GM12873 (cell line): ENCODE results near the gene ADAM19.

Experiments used
- TF ChIP-seq, protein P1 (sequence below): IDR thresholded peaks from 2 replicates; pipeline ENCODE4 v1.5.1; 2012; ENCODE audit warnings: low read depth, mild to moderate bottlenecking, moderate library complexity, low read length, control low read depth; ENCODE audit not compliant: insufficient read depth; ENCODE audit errors: missing control alignments

Gene ADAM19

DNA sequence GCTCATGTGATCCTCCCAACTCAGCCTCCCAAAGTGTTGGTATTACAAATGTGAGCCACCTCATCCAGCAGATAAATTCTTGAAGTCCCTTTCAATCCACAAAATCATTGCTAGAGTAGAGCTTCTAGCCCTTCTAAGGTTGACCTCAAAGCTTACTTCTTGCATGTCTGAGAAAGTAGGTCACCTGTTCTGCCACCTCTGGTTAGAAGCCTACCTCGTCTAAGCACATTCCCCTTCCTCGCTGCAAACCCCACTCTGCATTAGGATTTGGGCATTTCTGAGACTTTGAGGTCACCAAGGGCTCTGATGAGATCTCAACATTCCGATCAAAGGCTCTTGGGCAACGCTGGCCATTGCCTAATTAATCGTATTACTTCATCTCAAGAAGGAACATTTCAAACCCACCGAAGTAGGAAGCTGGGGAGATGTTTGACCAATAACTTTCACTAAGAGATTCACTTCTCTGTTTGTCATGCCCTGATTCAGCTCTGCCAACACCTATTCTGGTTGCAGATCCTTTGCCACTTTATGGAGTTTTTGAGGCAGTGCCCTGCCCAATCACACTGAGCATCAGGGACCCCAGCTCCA lies 8.6 kb downstream of the ADAM19 start:
- TF ChIP-seq, protein P1, sequence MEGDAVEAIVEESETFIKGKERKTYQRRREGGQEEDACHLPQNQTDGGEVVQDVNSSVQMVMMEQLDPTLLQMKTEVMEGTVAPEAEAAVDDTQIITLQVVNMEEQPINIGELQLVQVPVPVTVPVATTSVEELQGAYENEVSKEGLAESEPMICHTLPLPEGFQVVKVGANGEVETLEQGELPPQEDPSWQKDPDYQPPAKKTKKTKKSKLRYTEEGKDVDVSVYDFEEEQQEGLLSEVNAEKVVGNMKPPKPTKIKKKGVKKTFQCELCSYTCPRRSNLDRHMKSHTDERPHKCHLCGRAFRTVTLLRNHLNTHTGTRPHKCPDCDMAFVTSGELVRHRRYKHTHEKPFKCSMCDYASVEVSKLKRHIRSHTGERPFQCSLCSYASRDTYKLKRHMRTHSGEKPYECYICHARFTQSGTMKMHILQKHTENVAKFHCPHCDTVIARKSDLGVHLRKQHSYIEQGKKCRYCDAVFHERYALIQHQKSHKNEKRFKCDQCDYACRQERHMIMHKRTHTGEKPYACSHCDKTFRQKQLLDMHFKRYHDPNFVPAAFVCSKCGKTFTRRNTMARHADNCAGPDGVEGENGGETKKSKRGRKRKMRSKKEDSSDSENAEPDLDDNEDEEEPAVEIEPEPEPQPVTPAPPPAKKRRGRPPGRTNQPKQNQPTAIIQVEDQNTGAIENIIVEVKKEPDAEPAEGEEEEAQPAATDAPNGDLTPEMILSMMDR: no peak

DNA sequence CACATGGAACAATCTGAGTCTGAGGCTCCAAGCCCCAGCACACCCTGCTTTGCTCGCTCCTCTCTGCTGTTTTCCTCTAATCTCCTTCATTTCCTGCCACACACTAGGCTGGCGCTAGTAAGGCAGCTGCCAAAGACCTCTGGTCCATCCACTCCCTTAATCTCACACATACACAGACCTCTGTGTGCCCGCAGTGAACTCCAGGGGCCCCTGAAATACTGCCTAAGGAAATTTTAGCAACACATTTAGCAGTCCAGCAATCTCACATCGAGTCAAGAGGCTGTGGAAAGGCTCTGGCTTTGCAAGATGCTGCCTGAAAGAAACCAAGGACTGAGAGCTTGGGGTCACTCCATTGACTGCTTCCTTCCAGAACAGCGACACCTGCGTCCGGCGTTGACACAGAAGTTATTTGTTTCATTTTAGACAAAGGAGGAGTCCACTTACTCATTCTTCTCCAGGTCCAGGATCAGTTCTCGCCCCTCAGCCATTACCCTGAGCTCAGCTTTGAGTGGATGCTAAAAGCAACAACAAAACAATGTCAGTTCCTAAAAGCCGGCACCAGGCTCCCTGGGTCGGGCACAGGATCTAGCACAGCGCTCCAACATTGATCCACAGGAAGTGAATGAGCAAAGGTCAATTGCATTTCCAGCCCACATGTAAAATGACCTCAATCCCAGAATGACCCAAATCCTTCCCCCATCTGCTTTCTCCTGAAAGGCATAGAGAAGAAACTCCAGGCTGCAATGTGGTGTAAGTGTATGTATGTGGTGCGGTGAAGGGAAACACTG lies 11.5 kb downstream of the ADAM19 start:
- TF ChIP-seq, protein P1: no peak

DNA sequence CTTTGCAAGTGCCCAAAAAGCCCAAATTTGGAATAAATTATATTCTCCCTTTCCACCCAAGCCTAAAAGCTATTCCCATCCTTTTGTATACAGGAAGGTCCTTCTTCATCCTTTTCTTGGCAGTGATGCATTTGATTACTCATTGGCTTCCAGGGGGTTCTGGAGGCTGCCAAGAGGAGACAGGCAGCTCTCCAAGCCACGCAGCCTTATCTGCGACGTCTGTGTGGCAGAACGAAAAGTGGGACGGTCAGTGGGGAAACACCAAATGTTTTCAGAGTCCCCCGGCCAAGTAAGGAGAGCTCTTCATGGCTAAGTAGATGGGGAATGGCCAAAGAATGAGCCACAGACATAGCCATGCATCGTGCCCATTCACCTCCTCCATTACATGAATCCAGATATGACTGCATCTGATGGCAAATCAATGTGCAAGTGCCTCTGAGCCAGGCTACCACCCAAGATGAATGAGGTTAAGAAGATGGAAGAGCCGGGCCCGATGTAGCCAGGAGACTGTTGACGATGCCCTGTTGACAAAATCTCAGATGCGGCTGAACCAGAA lies 12.1 kb downstream of the ADAM19 start:
- TF ChIP-seq, protein P1: no peak

DNA sequence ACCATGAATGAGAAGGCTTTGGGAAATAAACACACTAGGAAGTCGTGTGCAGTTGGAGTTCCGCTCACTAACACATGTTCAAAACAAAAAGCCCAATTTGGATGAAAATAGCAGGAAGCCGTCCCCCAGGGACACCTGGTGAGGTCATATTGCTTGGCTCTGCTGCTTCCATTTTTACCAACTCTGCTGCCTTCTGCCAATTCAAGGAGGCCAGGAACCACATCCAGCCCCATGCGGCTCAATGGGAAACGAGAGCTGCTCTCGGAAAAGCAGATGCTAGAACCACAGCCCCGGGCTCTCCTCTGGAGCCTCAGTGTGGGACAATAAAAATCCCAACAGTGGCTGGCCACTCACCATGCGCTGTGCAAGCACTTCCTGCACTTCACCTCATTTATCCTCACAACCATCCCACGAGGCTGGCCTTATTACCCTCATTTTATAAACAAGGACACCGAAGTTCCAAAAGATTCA lies 13.4 kb downstream of the ADAM19 start:
- TF ChIP-seq, protein P1: no peak

DNA sequence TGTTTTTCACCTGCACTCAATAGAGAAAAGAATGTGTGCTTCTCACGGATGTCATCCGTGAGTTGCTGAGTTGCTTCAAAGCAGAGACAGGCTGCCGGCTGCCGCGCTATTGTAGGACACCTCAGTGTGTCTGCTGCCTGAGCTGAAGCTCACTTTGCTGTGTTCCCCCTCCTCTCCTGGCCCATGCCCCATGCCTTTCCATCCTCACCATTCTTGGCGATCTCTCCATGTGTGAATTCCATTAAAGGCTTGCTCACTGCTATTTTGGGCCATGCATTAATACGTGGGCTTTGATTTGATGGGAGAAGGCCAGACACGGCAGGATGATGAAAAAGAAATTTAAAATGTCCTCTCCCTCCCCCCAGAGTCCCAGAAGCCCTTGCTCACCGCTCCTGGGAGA lies 14.5 kb downstream of the ADAM19 start:
- TF ChIP-seq, protein P1: no peak

DNA sequence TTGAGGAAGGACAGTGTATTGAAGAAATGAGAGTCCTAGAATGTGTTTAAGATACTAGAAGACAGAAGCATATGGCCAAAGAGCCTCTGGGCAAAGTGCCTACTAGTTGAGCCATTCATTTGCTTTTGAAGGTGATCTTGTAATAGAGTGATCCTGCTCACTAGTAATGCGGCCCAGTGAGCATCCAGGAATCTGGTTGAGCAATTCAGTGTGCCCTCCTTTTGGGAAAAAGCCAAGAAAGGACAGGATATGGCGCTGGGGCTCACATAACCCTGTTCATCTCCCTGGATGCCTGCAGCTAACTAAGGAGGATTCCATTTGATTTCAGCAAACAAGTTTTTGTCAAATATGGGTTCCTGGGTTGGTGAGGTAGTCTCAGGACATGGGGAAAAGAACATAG lies 16.3 kb downstream of the ADAM19 start:
- TF ChIP-seq, protein P1: no peak

DNA sequence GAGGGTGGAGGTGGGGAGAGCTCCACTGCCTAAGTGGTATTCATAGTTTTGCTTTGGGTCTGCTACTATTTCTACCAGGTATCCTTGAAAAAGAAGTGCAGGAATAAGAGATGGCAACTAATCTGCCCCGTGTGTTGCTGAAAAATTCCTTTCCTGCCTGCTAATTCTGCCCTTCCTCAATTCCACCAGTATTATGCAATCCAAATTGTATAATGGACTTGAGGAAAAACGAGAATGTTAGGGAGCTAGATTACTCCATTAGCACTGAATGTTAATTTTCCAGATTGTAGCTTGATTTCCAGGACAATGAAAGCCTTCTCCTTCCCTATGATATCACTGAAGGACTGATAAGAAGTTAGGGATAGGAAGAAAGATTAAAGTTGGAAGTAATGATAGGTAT lies 16.9 kb downstream of the ADAM19 start:
- TF ChIP-seq, protein P1: no peak
